Neural crest cell (in vitro differentiated cells): ENCODE measurements around the gene PCBP3. TPM values are rescaled to one million over a fixed set of nuclear protein-coding genes. Genes with fewer than 3 reads are reported as not detected.
"Not testable (repeated sequence)": the region's sequence is repeated elsewhere in the genome, so short reads cannot be mapped to it uniquely, and the experiment has no call there.

Experiments
- DNase-seq: peaks from one replicate; pipeline ENCODE4 v3.0.0; 2021; ENCODE audit warnings: low read depth, mixed read lengths, low spot score
- H3K27ac Mint-ChIP-seq: one replicate; pipeline ENCODE4 v1.8.0; 2021; ENCODE audit warnings: mild to moderate bottlenecking, mixed read lengths; ENCODE audit not compliant: unreplicated experiment
- H3K27me3 Mint-ChIP-seq: 2 replicates; pipeline ENCODE4 v1.8.0; 2021; ENCODE audit warnings: low read depth, mild to moderate bottlenecking, mixed read lengths
- H3K36me3 Mint-ChIP-seq: 2 replicates; pipeline ENCODE4 v1.8.0; 2021; ENCODE audit warnings: low read depth, mild to moderate bottlenecking, mixed read lengths
- H3K4me1 Mint-ChIP-seq: 2 replicates; pipeline ENCODE4 v1.8.0; 2021; ENCODE audit warnings: mixed read lengths
- H3K4me3 Mint-ChIP-seq: one replicate; pipeline ENCODE4 v1.8.0; 2021; ENCODE audit warnings: mild to moderate bottlenecking, mixed read lengths
- H3K9me3 Mint-ChIP-seq: 2 replicates; pipeline ENCODE4 v1.8.0; 2021; ENCODE audit warnings: mixed read lengths
- total RNA-seq: library from RNA; stranded (reverse); gene quantifications from 2 replicates; pipeline ENCODE4 v1.2.1, GENCODE V29; 2021
- TF ChIP-seq, protein P1 (sequence below): fragments of 200-600 bp; sonication (generic); conservative IDR thresholded peaks from 2 replicates; pipeline ENCODE4 v1.5.0; 2021; ENCODE audit warnings: antibody characterized with exemption, mild to moderate bottlenecking

The PCBP3 gene
- total RNA-seq, 1 donor from 2014 or later = 5.1 TPM

DNA sequence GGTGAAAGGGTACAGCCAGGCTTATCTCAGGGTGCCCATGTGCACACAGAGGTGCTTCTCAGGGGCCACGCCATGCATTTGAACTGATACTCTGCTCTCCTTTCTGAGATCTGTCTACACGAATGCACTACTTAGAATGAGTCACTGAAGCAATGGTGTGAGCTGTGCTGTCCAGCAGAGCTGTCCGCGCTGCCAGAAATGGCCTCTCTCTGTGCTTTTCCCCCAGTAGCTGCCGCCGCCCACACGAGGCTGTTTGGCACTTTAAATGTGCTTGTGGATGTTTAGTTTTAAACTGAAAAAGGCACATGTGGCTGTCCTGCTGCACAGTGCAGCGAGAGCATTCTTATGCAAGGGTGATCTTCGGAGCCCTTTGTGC, 250.9 kb downstream of the PCBP3 start:
- Mint-ChIP-seq H3K27ac (no peak overlapping the region), H3K4me1 (peaks cover 40% of the 10 kb centered on the region), H3K36me3 (no peaks in the 10 kb centered on the region), H3K9me3 (no peaks in the 10 kb centered on the region), H3K27me3 (peaks cover 14% of the 10 kb centered on the region), H3K4me3 (no peak overlapping the region)
- no peak for DNase-seq
- TF ChIP-seq, protein P1, sequence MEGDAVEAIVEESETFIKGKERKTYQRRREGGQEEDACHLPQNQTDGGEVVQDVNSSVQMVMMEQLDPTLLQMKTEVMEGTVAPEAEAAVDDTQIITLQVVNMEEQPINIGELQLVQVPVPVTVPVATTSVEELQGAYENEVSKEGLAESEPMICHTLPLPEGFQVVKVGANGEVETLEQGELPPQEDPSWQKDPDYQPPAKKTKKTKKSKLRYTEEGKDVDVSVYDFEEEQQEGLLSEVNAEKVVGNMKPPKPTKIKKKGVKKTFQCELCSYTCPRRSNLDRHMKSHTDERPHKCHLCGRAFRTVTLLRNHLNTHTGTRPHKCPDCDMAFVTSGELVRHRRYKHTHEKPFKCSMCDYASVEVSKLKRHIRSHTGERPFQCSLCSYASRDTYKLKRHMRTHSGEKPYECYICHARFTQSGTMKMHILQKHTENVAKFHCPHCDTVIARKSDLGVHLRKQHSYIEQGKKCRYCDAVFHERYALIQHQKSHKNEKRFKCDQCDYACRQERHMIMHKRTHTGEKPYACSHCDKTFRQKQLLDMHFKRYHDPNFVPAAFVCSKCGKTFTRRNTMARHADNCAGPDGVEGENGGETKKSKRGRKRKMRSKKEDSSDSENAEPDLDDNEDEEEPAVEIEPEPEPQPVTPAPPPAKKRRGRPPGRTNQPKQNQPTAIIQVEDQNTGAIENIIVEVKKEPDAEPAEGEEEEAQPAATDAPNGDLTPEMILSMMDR = no peak

DNA sequence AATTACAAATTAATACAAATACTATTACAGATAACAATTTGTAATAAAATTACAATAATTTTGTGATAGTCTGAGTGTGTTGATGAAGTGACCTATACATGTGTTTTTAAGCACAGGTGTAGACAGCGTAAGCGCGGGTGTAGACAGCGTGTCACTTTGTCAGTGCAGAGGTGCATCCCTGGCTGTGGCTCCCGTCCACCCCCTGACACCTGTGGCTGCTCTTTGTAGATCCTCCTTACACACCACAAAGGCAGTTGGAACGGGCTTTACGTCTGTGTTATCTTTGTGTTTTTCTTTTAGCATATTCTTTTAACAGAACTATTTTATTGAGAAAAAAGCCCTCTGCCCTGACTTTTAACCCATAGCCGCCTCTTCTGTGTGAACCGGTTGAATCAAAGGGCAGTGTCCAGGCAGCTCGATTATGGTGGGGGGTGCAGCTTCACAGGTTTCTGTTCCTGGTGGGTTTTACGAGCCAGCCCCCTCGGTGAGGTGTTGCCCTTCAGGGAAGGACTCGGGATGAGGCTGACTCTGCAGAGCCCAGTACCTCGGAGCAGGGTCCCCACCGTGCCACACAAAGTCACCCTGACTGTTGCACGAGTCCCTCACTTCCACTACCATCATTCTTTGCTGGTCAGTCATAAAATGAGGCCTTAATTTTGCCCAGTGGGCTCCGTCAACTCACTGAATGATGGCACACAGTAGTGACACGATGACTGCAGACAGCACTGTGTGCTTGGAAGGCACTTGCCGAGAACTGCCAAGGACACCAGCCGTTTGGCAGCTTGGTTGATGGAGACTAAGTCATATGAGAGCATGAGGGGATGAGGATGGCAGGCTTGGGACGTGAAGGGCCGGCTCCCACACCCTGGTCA, 251.6 kb downstream of the PCBP3 start:
- no peaks in the 10 kb centered on the region for H3K9me3 Mint-ChIP-seq
- no peak overlapping the region for H3K27ac Mint-ChIP-seq
- H3K4me1 Mint-ChIP-seq = peaks cover 33% of the 10 kb centered on the region
- TF ChIP-seq, protein P1 = no peak
- H3K4me3 Mint-ChIP-seq = no peak overlapping the region
- no peak for DNase-seq
- H3K36me3 Mint-ChIP-seq = no peaks in the 10 kb centered on the region
- peaks cover 10% of the 10 kb centered on the region for H3K27me3 Mint-ChIP-seq

DNA sequence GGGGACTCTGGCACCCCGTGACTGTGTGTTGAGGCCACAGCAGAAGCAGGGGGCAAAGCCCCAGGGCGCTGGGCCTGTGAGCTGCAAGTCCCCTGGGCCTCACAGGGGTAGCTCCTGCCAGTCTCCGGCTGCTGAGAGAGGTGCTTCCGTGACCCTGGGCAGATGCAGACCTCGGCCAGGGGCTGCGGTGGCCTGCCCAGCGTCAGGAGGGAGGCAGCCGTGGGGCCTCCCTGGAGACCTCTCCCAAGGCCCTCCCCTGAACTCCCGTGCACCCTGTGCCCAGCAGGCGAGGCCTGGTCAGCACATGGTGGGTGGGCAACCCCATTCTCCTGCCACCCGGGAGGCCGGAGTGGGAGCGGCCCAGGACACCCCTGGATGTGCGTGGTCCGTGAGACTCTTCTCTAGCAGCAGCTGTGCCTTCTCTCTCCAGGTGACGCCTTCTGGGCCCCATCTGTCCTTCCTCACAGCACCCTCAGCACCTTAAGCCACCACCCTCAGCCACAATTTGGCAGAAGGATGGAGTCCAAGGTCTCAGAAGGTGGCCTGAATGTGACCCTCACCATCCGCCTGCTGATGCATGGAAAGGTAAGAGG, 252.3 kb downstream of the PCBP3 start:
- H3K36me3 Mint-ChIP-seq = no peaks in the 10 kb centered on the region
- no peak for DNase-seq
- no peak overlapping the region for H3K4me3 Mint-ChIP-seq
- H3K4me1 Mint-ChIP-seq = peaks cover 29% of the 10 kb centered on the region
- peaks cover 3% of the 10 kb centered on the region for H3K27me3 Mint-ChIP-seq
- no peaks in the 10 kb centered on the region for H3K9me3 Mint-ChIP-seq
- TF ChIP-seq, protein P1 = no peak
- no peak overlapping the region for H3K27ac Mint-ChIP-seq

- H3K4me1 Mint-ChIP-seq = peaks cover 26% of the 10 kb centered on the region
- DNase-seq, H3K4me3 Mint-ChIP-seq, H3K36me3 Mint-ChIP-seq, H3K9me3 Mint-ChIP-seq, H3K27me3 Mint-ChIP-seq, H3K27ac Mint-ChIP-seq: not testable (repeated sequence)
These were observed 252.9 kb downstream of the PCBP3 start for GRCh38 chr21:45896431-45896830.

GRCh38 chr21:45897191-45898027, 253.9 kb downstream of the PCBP3 start:
- Mint-ChIP-seq H3K27ac (peak overlapping the region; percentile 82), H3K9me3 (no peaks in the 10 kb centered on the region), H3K27me3 (no peaks in the 10 kb centered on the region), H3K4me1 (peaks cover 17% of the 10 kb centered on the region), H3K36me3 (no peaks in the 10 kb centered on the region), H3K4me3 (no peak overlapping the region)
- TF ChIP-seq, protein P1 = no peak
- no peak for DNase-seq
